BE2C (cell line): ENCODE measurements around the gene TJP3.

Experiments
- DNase-seq: peaks from one replicate; pipeline ENCODE4 v3.0.0-alpha.2; 2020
- H3K27me3 ChIP-seq: fragments of 250-450 bp; sonication (Bioruptor Pico); 2 replicates; pipeline ENCODE4 v1.5.1; 2020; ENCODE audit warnings: mild to moderate bottlenecking
- H3K36me3 ChIP-seq: fragments of 250-450 bp; sonication (Bioruptor Pico); 2 replicates; pipeline ENCODE4 v1.5.1; 2020; ENCODE audit warnings: mild to moderate bottlenecking
- H3K4me1 ChIP-seq: fragments of 250-450 bp; sonication (Bioruptor Pico); 2 replicates; pipeline ENCODE4 v1.5.1; 2020
- H3K4me3 ChIP-seq: 2 replicates; pipeline ENCODE4 v1.5.1; 2011; ENCODE audit warnings: low read depth, low read length
- H3K9me3 ChIP-seq: fragments of 250-450 bp; sonication (Bioruptor Pico); 2 replicates; pipeline ENCODE4 v1.5.1; 2020
- TF ChIP-seq, protein P1 (sequence below): IDR thresholded peaks from 2 replicates; pipeline ENCODE4 v1.5.1; 2012; ENCODE audit warnings: mild to moderate bottlenecking, low read depth, low read length

TJP3 gene

DNA sequence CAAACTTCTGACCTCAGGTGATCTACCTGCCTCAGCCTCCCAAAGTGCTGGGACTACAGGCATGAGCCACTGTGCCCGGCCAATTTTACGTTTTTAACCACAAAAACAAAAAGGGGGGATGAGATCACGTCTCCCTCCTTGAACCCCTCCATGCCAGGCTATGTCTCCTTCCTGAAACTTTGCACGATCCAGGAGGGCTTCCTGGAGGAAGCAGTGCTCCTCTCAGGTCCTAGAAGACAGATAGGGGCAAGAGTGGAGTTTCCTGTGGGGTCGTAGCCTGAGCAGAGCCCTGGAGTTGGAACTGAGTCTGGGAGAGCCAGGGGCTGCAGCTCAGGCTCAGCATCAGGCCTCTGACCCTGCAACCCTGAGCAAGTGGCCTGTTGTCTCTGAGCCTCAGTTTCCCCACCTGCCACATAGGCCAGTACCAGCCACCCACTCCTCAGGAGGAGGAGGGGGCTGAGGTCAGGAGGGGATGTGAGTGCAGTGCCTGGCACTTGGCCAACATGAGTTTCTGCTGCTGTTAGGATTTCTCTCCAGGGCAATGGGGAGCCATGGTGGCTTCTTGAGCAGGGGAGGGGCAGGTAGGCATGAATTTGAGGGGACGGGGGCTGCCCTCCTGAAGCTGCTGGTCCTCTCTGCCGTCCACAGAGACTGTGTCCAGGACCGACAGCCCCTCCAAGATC lies 37.3 kb downstream of the TJP3 start:
- H3K27me3 ChIP-seq = no peaks in the 10 kb centered on the region
- no peaks in the 10 kb centered on the region for H3K36me3 ChIP-seq
- H3K4me1 ChIP-seq = no peaks in the 10 kb centered on the region
- TF ChIP-seq, protein P1, sequence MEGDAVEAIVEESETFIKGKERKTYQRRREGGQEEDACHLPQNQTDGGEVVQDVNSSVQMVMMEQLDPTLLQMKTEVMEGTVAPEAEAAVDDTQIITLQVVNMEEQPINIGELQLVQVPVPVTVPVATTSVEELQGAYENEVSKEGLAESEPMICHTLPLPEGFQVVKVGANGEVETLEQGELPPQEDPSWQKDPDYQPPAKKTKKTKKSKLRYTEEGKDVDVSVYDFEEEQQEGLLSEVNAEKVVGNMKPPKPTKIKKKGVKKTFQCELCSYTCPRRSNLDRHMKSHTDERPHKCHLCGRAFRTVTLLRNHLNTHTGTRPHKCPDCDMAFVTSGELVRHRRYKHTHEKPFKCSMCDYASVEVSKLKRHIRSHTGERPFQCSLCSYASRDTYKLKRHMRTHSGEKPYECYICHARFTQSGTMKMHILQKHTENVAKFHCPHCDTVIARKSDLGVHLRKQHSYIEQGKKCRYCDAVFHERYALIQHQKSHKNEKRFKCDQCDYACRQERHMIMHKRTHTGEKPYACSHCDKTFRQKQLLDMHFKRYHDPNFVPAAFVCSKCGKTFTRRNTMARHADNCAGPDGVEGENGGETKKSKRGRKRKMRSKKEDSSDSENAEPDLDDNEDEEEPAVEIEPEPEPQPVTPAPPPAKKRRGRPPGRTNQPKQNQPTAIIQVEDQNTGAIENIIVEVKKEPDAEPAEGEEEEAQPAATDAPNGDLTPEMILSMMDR = no peak
- H3K4me3 ChIP-seq = no peak overlapping the region
- no peak for DNase-seq
- H3K9me3 ChIP-seq = no peaks in the 10 kb centered on the region

DNA sequence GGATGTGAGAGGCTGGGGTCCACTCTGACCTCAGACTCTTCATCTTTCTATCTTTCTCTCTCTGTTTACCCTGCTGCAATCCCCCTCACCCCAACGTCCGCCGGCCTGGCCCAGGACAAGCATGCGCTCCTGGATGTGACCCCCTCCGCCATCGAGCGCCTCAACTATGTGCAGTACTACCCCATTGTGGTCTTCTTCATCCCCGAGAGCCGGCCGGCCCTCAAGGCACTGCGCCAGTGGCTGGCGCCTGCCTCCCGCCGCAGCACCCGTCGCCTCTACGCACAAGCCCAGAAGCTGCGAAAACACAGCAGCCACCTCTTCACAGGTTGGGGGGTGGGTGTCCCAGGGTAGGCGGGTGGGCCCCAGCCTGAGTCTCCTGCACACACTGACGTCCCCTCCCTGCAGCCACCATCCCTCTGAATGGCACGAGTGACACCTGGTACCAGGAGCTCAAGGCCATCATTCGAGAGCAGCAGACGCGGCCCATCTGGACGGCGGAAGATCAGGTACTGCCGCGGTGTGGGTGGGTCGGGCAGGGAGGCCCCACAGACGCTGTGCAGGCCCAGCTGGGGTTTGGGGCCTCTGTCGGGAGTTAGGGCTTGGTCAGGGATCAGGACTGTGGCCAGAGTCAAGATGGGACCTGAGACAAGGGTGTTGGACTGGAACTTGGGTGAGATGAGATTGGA lies 38.3 kb downstream of the TJP3 start:
- no peaks in the 10 kb centered on the region for H3K36me3 ChIP-seq
- H3K27me3 ChIP-seq = no peaks in the 10 kb centered on the region
- H3K9me3 ChIP-seq = no peaks in the 10 kb centered on the region
- TF ChIP-seq, protein P1 = no peak
- H3K4me3 ChIP-seq = no peak overlapping the region
- H3K4me1 ChIP-seq = no peaks in the 10 kb centered on the region
- DNase-seq = no peak

DNA sequence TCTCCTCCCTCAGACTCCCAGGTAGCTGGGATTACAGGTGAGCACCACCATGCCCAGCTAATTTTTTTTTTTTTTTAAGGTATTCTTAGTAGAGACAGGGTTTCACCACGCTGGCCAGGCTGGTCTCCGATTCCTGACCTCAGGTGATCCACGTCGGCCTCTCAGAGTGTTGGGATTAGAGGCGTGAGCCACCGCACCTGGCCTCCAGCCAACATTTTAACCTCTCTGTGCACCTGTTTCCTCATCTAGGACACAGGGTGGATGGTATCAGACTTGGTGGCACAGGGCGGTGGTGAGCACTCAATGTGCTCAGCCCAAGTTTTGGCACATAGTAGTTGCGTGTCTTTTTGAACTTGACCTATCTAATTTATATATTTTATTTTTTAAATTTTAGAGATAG lies 40.8 kb downstream of the TJP3 start:
- Histone ChIP-seq H3K4me1 (no peaks in the 10 kb centered on the region), H3K27me3 (no peaks in the 10 kb centered on the region), H3K9me3 (no peaks in the 10 kb centered on the region), H3K4me3 (no peak overlapping the region), H3K36me3 (no peaks in the 10 kb centered on the region)
- DNase-seq = no peak
- TF ChIP-seq, protein P1 = no peak

DNA sequence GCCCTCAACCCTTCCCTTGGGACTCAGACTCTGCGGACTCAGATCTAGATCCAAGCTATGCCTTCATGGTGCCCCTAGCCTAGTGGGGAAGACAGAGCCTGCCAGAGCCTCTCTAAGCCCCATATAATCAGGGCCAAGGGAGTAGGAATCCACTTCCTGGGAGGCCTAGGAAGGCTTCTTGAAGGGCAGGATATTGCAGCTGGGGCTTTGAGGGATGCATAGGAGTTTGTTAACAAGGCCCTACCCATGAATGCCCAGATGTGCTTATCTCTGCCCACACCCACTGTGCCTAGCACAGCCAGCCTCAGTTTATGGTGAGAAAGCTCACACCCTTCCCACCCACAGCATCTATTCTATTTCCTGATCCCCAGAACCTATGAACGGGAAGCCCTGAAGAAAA lies 42.0 kb downstream of the TJP3 start:
- Histone ChIP-seq H3K4me1 (no peaks in the 10 kb centered on the region), H3K36me3 (no peaks in the 10 kb centered on the region), H3K4me3 (no peak overlapping the region), H3K27me3 (no peaks in the 10 kb centered on the region), H3K9me3 (no peaks in the 10 kb centered on the region)
- TF ChIP-seq, protein P1 = no peak
- no peak for DNase-seq

DNA sequence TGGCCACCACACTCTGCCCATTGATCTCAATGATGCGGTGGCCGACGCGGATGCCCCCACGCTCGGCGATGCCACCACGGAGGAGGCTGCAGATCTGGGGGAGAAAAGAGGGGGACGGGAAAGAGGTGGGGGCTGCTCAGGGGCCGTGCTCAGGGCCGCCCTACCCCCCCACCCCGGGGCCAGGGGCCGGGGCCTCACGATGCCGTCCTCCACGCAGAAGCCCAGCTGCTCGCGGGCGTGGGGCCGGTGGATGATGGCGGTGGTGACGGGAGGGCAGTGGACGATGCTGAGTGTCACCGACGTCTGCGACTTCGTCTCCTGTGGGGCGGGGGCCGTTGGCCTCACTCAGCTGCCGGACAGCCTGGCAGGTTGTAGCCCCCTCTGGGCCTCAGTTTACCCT lies 43.1 kb downstream of the TJP3 start:
- Histone ChIP-seq H3K27me3 (no peaks in the 10 kb centered on the region), H3K36me3 (no peaks in the 10 kb centered on the region), H3K4me3 (no peak overlapping the region), H3K9me3 (no peaks in the 10 kb centered on the region), H3K4me1 (no peaks in the 10 kb centered on the region)
- no peak for DNase-seq
- TF ChIP-seq, protein P1 = no peak

DNA sequence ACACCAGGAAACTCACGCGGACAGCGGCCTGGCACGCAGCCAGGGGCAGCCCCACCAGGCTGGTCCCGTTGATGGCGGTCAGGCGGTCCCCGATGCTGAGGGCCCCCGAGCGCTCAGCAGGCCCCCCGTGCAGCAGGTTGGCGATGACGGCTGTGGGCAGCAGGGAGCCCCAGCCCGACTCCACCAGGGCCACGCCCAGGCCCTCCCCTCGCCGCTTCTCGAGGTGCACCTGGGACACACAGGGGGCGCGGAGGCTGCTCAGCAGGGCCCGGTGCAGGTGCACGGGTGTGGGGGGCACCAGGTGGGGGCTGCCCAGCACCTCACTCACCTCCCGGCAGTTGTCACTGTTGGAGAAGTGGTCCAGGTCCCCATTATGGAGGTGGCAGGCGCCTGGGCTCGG lies 44.3 kb downstream of the TJP3 start:
- Histone ChIP-seq H3K4me3 (no peak overlapping the region), H3K4me1 (no peaks in the 10 kb centered on the region), H3K36me3 (no peaks in the 10 kb centered on the region; the same call in 1 of the 2 replicates), H3K9me3 (no peaks in the 10 kb centered on the region), H3K27me3 (no peaks in the 10 kb centered on the region)
- no peak for DNase-seq
- TF ChIP-seq, protein P1 = no peak
